Trophoblast cell (in vitro differentiated cells and primary cell): ENCODE results near the gene CACNA2D3.

Experiments
- DNase-seq, 2 donors: peaks; one replicate each; pipeline ENCODE4 v3.0.0-alpha.2; 2016
- H2AFZ ChIP-seq: 2 replicates; pipeline ENCODE4 v1.6.1; 2013; ENCODE audit warnings: low read length, moderate library complexity, mild to moderate bottlenecking; ENCODE audit not compliant: insufficient read depth, poor library complexity
- H2AK5ac ChIP-seq: 2 replicates; pipeline ENCODE4 v1.6.1; 2013; ENCODE audit warnings: mild to moderate bottlenecking, low read length
- H2BK120ac ChIP-seq: 2 replicates; pipeline ENCODE4 v1.6.1; 2013; ENCODE audit warnings: low read length, mild to moderate bottlenecking, moderate library complexity; ENCODE audit not compliant: insufficient read depth, poor library complexity
- H2BK12ac ChIP-seq: 2 replicates; pipeline ENCODE4 v1.6.1; 2013; ENCODE audit warnings: mild to moderate bottlenecking, low read length, moderate library complexity
- H2BK5ac ChIP-seq: 2 replicates; pipeline ENCODE4 v1.6.1; 2013; ENCODE audit warnings: low read length, low read depth, moderate library complexity, mild to moderate bottlenecking; ENCODE audit not compliant: poor library complexity
- H3K14ac ChIP-seq: 2 replicates; pipeline ENCODE4 v1.6.1; 2013; ENCODE audit warnings: mild to moderate bottlenecking, low read length
- H3K18ac ChIP-seq: 2 replicates; pipeline ENCODE4 v1.6.1; 2013; ENCODE audit warnings: mild to moderate bottlenecking, low read length
- H3K23ac ChIP-seq: 2 replicates; pipeline ENCODE4 v1.6.1; 2013; ENCODE audit warnings: low read length
- H3K27ac ChIP-seq: 2 replicates; pipeline ENCODE4 v1.5.1; 2013; ENCODE audit warnings: low read depth, mild to moderate bottlenecking, inconsistent platforms, low read length, moderate library complexity
- H3K27me3 ChIP-seq: 2 replicates; pipeline ENCODE4 v1.6.1; 2013; ENCODE audit warnings: inconsistent platforms, mild to moderate bottlenecking, low read length, moderate library complexity; ENCODE audit not compliant: insufficient read depth
- H3K36me3 ChIP-seq, 2 experiments: 1 replicate in 1 of 2; 2 replicates in 1 of 2; pipeline ENCODE4 v1.6.1; 2013; ENCODE audit warnings: low read length in 2 of 2, mild to moderate bottlenecking in 2 of 2, moderate library complexity in 1 of 2; ENCODE audit not compliant: insufficient read depth in 2 of 2, control insufficient read depth in 1 of 2
- H3K4ac ChIP-seq: 2 replicates; pipeline ENCODE4 v1.6.1; 2013; ENCODE audit warnings: low read depth, mild to moderate bottlenecking, low read length, moderate library complexity
- H3K4me1 ChIP-seq, 2 experiments: 1 replicate in 1 of 2; 2 replicates in 1 of 2; pipeline ENCODE4 v1.6.1; 2013; ENCODE audit warnings: low read length in 2 of 2, mild to moderate bottlenecking in 2 of 2, moderate library complexity in 1 of 2; ENCODE audit not compliant: insufficient read depth in 2 of 2, control insufficient read depth in 1 of 2
- H3K4me2 ChIP-seq: 2 replicates; pipeline ENCODE4 v1.6.1; 2013; ENCODE audit warnings: inconsistent platforms, mild to moderate bottlenecking, low read length, moderate library complexity
- H3K4me3 ChIP-seq: 2 replicates; pipeline ENCODE4 v1.5.1; 2013; ENCODE audit warnings: mild to moderate bottlenecking, low read depth, low read length, inconsistent platforms
- H3K79me1 ChIP-seq: one replicate; pipeline ENCODE4 v1.6.1; 2013; ENCODE audit warnings: low read length
- H3K79me2 ChIP-seq: 2 replicates; pipeline ENCODE4 v1.6.1; 2013; ENCODE audit warnings: low read length, mild to moderate bottlenecking; ENCODE audit not compliant: control insufficient read depth, insufficient read depth, poor library complexity
- H3K9ac ChIP-seq: 2 replicates; pipeline ENCODE4 v1.6.1; 2013; ENCODE audit warnings: mild to moderate bottlenecking, low read length
- H3K9me3 ChIP-seq: 2 replicates; pipeline ENCODE4 v1.6.1; 2013; ENCODE audit warnings: low read depth, mild to moderate bottlenecking, control low read depth, inconsistent platforms, low read length; ENCODE audit not compliant: insufficient read depth
- H4K12ac ChIP-seq: 2 replicates; pipeline ENCODE4 v1.6.1; 2013; ENCODE audit warnings: low read depth, mild to moderate bottlenecking, low read length, moderate library complexity
- H4K8ac ChIP-seq: 2 replicates; pipeline ENCODE4 v1.6.1; 2013; ENCODE audit warnings: low read depth, mild to moderate bottlenecking, low read length, moderate library complexity
- H4K91ac ChIP-seq: one replicate; pipeline ENCODE4 v1.6.1; 2013; ENCODE audit warnings: low read depth, mild to moderate bottlenecking, low read length, moderate library complexity
- WGBS: extraction: QIAGEN DNeasy Blood & Tissue Kit; methylation state at CpG from one replicate; pipeline ENCODE4 v1.1.7; 2013; ENCODE audit warnings: missing lambda C conversion rate; ENCODE audit not compliant: insufficient read length, insufficient coverage; ENCODE audit errors: extremely low coverage; 5-methylcytosine and 5-hydroxymethylcytosine counted together

CACNA2D3 gene

DNA sequence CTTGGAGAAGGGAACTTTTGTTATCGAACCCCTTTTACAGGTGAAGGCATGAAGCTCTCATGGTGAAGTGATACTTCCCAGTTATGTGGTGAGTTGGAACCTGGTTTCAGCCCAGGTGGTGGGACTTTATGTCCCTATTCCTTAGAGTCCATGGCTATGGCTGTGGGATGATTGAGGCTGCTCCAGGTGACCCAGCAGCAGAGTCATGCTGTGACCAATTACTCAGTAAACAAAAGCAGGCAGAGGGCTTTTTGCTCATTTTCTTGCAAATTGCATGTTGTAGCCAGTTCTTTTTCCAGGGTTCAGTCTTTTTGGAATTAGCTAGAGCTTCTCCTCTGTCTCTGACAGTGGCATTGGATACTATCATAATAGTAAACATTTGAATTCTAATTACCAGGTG lies 70.7 kb downstream of the CACNA2D3 start:
- no peak overlapping the region for H4K8ac ChIP-seq
- no peak overlapping the region for H3K27ac ChIP-seq
- no peak overlapping the region for H4K12ac ChIP-seq
- no peak overlapping the region for H4K91ac ChIP-seq
- no peak overlapping the region for H2AK5ac ChIP-seq
- no peak overlapping the region for H3K23ac ChIP-seq
- no peak overlapping the region for H3K14ac ChIP-seq
- H3K9ac ChIP-seq, result no peak overlapping the region
- no peaks in the 10 kb centered on the region for H3K36me3 ChIP-seq
- H3K27me3 ChIP-seq, result no peaks in the 10 kb centered on the region
- no peaks in the 10 kb centered on the region for H3K79me1 ChIP-seq
- no peak overlapping the region for H3K4ac ChIP-seq
- no peaks in the 10 kb centered on the region for H3K4me1 ChIP-seq
- H2BK120ac ChIP-seq, result no peak overlapping the region
- H3K18ac ChIP-seq, result no peak overlapping the region
- H3K79me2 ChIP-seq, result no peaks in the 10 kb centered on the region
- WGBS, result no CpG with 5 or more reads among the region's 1 CpG
- no peak overlapping the region for H2BK12ac ChIP-seq
- DNase-seq, result no peak
- no peak overlapping the region for H2AFZ ChIP-seq
- H3K9me3 ChIP-seq, result peaks cover under 1% of the 10 kb centered on the region
- H2BK5ac ChIP-seq, result no peak overlapping the region
- no peak overlapping the region for H3K4me2 ChIP-seq
- H3K4me3 ChIP-seq, result no peak overlapping the region

DNA sequence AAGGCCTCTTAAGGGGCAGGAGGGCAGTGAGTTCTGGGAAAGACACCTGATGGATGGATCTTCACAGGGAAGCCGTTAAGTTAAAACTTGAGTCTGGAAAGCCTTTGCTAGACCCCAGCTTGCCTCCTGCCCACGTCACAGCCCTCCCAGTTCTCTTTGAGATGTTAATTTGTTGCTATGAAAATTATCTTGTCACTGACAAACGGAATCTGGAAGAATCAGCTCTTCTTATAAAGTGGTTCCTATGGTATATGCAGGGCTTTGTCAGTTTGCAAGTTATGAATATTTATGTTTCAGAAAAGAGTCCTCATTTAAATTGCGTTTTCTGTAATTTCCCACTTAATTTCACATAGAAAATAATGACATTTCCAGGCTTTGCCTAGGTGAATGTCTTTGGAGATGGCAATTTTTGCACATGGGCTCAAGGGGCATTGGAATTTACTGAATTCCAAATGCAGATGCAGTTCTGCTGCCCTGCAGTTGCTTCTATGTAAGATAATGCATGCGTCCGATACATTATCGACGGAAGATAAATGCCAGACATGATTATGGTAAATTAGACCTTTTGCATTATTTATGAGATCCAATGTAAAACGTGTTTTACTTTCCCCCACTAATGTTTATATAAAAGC lies 74.1 kb downstream of the CACNA2D3 start:
- DNase-seq, result no peak
- H3K18ac ChIP-seq, result no peak overlapping the region
- H3K9ac ChIP-seq, result no peak overlapping the region
- H2AFZ ChIP-seq, result no peak overlapping the region
- H3K79me2 ChIP-seq, result no peaks in the 10 kb centered on the region
- H3K36me3 ChIP-seq, result no peaks in the 10 kb centered on the region
- peaks cover 1% of the 10 kb centered on the region for H3K9me3 ChIP-seq
- no peak overlapping the region for H3K4me3 ChIP-seq
- H3K4me1 ChIP-seq, result no peaks in the 10 kb centered on the region
- H3K4me2 ChIP-seq, result no peak overlapping the region
- no peak overlapping the region for H3K4ac ChIP-seq
- H4K91ac ChIP-seq, result no peak overlapping the region
- no peak overlapping the region for H3K27ac ChIP-seq
- H2BK12ac ChIP-seq, result no peak overlapping the region
- no CpG with 5 or more reads among the region's 9 CpGs for WGBS
- no peak overlapping the region for H2AK5ac ChIP-seq
- H4K8ac ChIP-seq, result no peak overlapping the region
- no peak overlapping the region for H4K12ac ChIP-seq
- H2BK5ac ChIP-seq, result no peak overlapping the region
- H3K79me1 ChIP-seq, result no peaks in the 10 kb centered on the region
- H3K23ac ChIP-seq, result no peak overlapping the region
- H2BK120ac ChIP-seq, result no peak overlapping the region
- H3K27me3 ChIP-seq, result no peaks in the 10 kb centered on the region
- H3K14ac ChIP-seq, result no peak overlapping the region

DNA sequence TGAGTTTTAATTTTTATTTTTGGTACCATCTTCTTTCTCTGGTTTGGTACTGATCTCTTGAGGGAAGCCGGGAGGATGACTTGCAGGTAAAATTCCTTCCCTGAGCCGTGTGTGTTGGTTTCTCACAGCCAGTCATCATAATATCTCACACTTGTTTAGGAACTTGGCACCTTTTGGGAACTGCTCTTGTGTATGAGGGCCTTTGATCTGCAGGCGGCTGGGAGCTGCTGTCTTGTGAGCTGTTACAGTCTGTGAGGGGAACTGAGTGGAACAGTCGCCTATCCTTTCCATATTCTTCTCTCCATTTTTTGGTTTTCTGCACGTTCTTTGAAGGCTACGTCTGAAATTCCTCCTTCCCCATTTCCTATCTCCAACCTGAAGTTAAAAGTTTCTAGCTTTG lies 75.2 kb downstream of the CACNA2D3 start:
- no peak overlapping the region for H2AK5ac ChIP-seq
- no peak overlapping the region for H3K23ac ChIP-seq
- H3K27ac ChIP-seq, result no peak overlapping the region
- no peak overlapping the region for H3K4me2 ChIP-seq
- H2BK5ac ChIP-seq, result no peak overlapping the region
- no peak overlapping the region for H3K9ac ChIP-seq
- H3K9me3 ChIP-seq, result peaks cover 1% of the 10 kb centered on the region
- no peak overlapping the region for H3K4me3 ChIP-seq
- WGBS, result no CpG with 5 or more reads among the region's 6 CpGs
- no peak overlapping the region for H2AFZ ChIP-seq
- no peak overlapping the region for H3K4ac ChIP-seq
- H2BK120ac ChIP-seq, result no peak overlapping the region
- no peak overlapping the region for H2BK12ac ChIP-seq
- no peaks in the 10 kb centered on the region for H3K36me3 ChIP-seq
- H4K91ac ChIP-seq, result no peak overlapping the region
- H3K4me1 ChIP-seq, result no peaks in the 10 kb centered on the region
- no peak overlapping the region for H3K18ac ChIP-seq
- DNase-seq, result no peak
- no peak overlapping the region for H3K14ac ChIP-seq
- no peaks in the 10 kb centered on the region for H3K79me1 ChIP-seq
- H3K27me3 ChIP-seq, result no peaks in the 10 kb centered on the region
- H3K79me2 ChIP-seq, result no peaks in the 10 kb centered on the region
- no peak overlapping the region for H4K8ac ChIP-seq
- H4K12ac ChIP-seq, result no peak overlapping the region

DNA sequence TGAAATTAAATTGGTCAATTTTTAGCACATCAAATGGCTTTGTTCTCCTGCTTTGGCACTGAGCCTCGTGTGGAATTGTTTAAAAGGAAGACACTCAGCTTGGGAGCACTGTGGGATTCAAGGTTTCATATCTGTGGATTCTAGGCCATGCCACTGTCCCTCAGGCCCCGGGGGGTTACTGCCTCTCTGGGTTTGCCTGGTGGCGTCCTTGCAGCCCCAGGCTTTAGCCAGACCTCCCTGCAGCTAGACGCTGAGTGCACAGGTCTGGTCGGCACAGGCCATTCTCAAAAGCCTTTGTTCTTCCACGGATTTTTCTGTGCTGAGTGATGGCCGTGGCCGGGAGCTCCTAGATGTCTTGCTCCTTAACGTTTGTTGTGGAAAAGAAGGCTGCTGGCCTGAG lies 76.2 kb downstream of the CACNA2D3 start:
- Histone ChIP-seq H3K4me3 (no peak overlapping the region), H2BK120ac (no peak overlapping the region), H4K12ac (no peak overlapping the region), H2BK12ac (no peak overlapping the region), H3K4me2 (no peak overlapping the region), H4K91ac (no peak overlapping the region), H3K36me3 (no peaks in the 10 kb centered on the region), H3K27ac (no peak overlapping the region), H3K79me1 (no peaks in the 10 kb centered on the region), H3K4me1 (no peaks in the 10 kb centered on the region), H3K27me3 (no peaks in the 10 kb centered on the region), H3K9ac (no peak overlapping the region), H3K14ac (no peak overlapping the region), H3K18ac (no peak overlapping the region), H2AFZ (no peak overlapping the region), H2AK5ac (no peak overlapping the region), H2BK5ac (no peak overlapping the region), H3K4ac (no peak overlapping the region), H3K23ac (no peak overlapping the region), H4K8ac (no peak overlapping the region), H3K79me2 (no peaks in the 10 kb centered on the region), H3K9me3 (peaks cover 2% of the 10 kb centered on the region)
- WGBS, result no CpG with 5 or more reads among the region's 9 CpGs
- no peak for DNase-seq
